ENCODE results near the gene ORAI2.
"Not testable (repeated sequence)": the region's sequence is repeated elsewhere in the genome, so short reads cannot be mapped to it uniquely, and the experiment has no call there.

DNA sequence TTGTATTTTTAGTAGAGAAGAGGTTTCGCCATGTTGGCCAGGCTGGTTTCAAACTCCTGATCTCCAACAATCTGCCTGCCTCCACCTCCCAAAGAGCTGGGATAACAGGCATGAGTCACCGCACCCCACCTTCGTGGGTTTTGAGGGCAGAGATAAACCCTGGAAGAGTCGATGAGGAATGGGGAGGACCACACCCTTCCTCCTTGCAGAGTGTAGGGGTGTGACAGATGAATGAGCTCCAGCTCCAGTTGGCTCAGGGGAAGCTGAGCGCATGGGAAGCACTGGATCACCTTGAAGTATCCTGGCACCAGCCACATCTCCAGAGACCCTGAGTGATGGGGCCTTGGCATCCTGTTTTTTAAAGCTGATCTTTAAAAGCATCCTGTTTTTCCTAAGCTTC, 50.9 kb downstream of the ORAI2 start:
- not testable (repeated sequence) for TF ChIP-seq HMG20B (CRISPR knock-in tag; conservative IDR thresholded peaks at IDR 0.05); BRD4 (CRISPR knock-in tag; IDR thresholded peaks at IDR 0.05); SP2 (CRISPR knock-in tag; IDR thresholded peaks at IDR 0.05); POLR2A (IDR thresholded peaks at IDR 0.05; ENCODE audit: insufficient read depth in 1 of 2, low read depth in 2 of 2, low read length in 2 of 2); MTF1 (CRISPR knock-in tag; IDR thresholded peaks at IDR 0.05); EZH2 (conservative IDR thresholded peaks at IDR 0.05; ENCODE audit: low read depth, low read length)
- TF ChIP-seq, protein P1, sequence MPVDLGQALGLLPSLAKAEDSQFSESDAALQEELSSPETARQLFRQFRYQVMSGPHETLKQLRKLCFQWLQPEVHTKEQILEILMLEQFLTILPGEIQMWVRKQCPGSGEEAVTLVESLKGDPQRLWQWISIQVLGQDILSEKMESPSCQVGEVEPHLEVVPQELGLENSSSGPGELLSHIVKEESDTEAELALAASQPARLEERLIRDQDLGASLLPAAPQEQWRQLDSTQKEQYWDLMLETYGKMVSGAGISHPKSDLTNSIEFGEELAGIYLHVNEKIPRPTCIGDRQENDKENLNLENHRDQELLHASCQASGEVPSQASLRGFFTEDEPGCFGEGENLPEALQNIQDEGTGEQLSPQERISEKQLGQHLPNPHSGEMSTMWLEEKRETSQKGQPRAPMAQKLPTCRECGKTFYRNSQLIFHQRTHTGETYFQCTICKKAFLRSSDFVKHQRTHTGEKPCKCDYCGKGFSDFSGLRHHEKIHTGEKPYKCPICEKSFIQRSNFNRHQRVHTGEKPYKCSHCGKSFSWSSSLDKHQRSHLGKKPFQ (CRISPR knock-in tag; IDR thresholded peaks at IDR 0.05; ENCODE audit: insufficient replicate concordance): not testable (repeated sequence)
- TF ChIP-seq, protein P2, sequence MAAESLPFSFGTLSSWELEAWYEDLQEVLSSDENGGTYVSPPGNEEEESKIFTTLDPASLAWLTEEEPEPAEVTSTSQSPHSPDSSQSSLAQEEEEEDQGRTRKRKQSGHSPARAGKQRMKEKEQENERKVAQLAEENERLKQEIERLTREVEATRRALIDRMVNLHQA (CRISPR knock-in tag; IDR thresholded peaks at IDR 0.05): not testable (repeated sequence)
- TF ChIP-seq, protein P3, sequence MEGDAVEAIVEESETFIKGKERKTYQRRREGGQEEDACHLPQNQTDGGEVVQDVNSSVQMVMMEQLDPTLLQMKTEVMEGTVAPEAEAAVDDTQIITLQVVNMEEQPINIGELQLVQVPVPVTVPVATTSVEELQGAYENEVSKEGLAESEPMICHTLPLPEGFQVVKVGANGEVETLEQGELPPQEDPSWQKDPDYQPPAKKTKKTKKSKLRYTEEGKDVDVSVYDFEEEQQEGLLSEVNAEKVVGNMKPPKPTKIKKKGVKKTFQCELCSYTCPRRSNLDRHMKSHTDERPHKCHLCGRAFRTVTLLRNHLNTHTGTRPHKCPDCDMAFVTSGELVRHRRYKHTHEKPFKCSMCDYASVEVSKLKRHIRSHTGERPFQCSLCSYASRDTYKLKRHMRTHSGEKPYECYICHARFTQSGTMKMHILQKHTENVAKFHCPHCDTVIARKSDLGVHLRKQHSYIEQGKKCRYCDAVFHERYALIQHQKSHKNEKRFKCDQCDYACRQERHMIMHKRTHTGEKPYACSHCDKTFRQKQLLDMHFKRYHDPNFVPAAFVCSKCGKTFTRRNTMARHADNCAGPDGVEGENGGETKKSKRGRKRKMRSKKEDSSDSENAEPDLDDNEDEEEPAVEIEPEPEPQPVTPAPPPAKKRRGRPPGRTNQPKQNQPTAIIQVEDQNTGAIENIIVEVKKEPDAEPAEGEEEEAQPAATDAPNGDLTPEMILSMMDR (CRISPR knock-in tag; IDR thresholded peaks at IDR 0.05): not testable (repeated sequence)

All from HepG2 (cell line).